ENCODE results near the gene STYXL1.
A peak's percentile ranks its signal among the peaks of the same experiment; 100 is the strongest.

STYXL1 gene

DNA sequence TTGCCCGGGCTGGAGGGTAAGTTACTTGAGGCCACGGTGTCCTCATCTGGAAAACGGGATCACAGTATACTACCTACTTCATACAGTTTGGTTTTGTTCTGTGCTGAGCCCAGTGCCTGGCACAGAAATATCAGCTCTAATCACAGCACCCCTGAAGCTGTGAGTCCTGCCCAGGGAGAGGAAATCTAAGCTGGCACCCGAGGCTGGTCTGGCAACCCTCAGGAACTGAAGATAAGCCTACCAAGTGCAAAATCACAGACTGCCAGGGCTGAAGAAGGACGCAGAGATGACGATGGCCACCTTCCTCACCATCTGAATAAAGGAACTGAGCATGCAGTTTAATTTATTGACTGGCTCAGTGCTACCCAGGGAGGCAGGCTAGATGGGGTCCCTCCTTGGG lies 45.7 kb downstream of the STYXL1 start:
- no peak for TF ChIP-seq CTCF (IDR thresholded peaks at IDR 0.05; ENCODE audit: insufficient read depth, low read length)
- TF ChIP-seq SPI1 (IDR thresholded peaks at IDR 0.05; ENCODE audit: borderline replicate concordance, low read depth) = no peak
- no peak for TF ChIP-seq REST (IDR thresholded peaks at IDR 0.05; ENCODE audit: insufficient replicate concordance, low read depth)
- TF ChIP-seq GABPA (IDR thresholded peaks at IDR 0.05; ENCODE audit: low read depth) = no peak
- TF ChIP-seq POLR2AphosphoS5 (IDR thresholded peaks at IDR 0.05; ENCODE audit: low read depth) = no peak
- no peak for DNase-seq (ENCODE audit: low read depth in 1 of 2, low spot score in 1 of 2)
- Histone ChIP-seq H3K4me3 (replicated peaks; ENCODE audit: insufficient read depth, low read length) (no peak overlapping the region), H3K27ac (replicated peaks) (no peak overlapping the region), H3K27me3 (ENCODE audit: insufficient read depth, poor library complexity, severe bottlenecking) (no peaks in the 10 kb centered on the region)

DNA sequence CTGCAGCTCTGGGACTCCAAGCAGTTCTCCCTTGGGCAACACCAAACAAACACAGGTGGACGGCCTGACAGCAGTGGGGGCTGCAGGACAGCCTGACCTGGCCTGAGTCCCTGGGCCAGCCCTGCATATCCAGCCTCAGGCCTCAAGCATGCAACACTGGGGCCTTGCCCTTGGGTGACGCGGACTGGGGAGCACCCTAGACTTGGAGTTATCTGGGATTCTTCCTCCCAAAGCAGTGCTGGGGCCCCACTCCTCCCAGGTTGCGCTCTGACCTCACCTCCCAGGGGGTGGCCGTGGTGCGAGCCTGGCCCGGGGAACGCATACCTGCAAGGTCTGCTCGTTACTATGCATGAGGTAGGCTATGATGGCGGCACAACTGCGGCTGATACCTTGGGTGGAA lies 47.2 kb downstream of the STYXL1 start:
- DNase-seq (ENCODE audit: low read depth in 1 of 2, low spot score in 1 of 2) = no peak
- H3K27me3 ChIP-seq (ENCODE audit: insufficient read depth, poor library complexity, severe bottlenecking) = no peaks in the 10 kb centered on the region
- H3K27ac ChIP-seq (replicated peaks) = no peak overlapping the region
- H3K4me3 ChIP-seq (replicated peaks; ENCODE audit: insufficient read depth, low read length) = no peak overlapping the region
- TF ChIP-seq CTCF (IDR thresholded peaks at IDR 0.05; ENCODE audit: insufficient read depth, low read length) (no peak), POLR2AphosphoS5 (IDR thresholded peaks at IDR 0.05; ENCODE audit: low read depth) (no peak), GABPA (IDR thresholded peaks at IDR 0.05; ENCODE audit: low read depth) (no peak), SPI1 (IDR thresholded peaks at IDR 0.05; ENCODE audit: borderline replicate concordance, low read depth) (no peak), REST (IDR thresholded peaks at IDR 0.05; ENCODE audit: insufficient replicate concordance, low read depth) (no peak)

DNA sequence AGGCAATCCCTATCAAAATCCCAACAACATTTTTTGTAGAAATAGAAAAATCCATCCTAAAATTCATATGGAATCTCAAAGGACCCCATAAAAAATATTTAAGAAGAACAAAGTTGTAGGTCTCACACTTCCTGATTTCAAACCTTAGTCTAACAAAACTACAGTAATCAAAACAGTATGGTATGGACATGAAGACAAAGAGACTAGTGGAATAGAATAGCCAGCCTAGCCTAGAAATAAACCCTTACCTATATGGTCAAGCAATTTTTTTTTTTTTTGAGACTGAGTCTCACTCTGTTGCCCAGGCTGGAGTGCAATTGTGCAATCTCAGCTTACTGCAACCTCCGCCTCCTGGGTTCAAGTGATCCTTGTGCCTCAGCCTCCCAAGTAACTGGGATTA lies 49.8 kb downstream of the STYXL1 start:
- no peaks in the 10 kb centered on the region for H3K27me3 ChIP-seq (ENCODE audit: insufficient read depth, poor library complexity, severe bottlenecking)
- no peak for TF ChIP-seq POLR2AphosphoS5 (IDR thresholded peaks at IDR 0.05; ENCODE audit: low read depth)
- TF ChIP-seq SPI1 (IDR thresholded peaks at IDR 0.05; ENCODE audit: borderline replicate concordance, low read depth) = no peak
- TF ChIP-seq CTCF (IDR thresholded peaks at IDR 0.05; ENCODE audit: insufficient read depth, low read length) = no peak
- no peak for TF ChIP-seq GABPA (IDR thresholded peaks at IDR 0.05; ENCODE audit: low read depth)
- no peak for TF ChIP-seq REST (IDR thresholded peaks at IDR 0.05; ENCODE audit: insufficient replicate concordance, low read depth)
- H3K4me3 ChIP-seq (replicated peaks; ENCODE audit: insufficient read depth, low read length) = no peak overlapping the region
- H3K27ac ChIP-seq (replicated peaks) = peak overlapping the region; percentile 54; the same call in 1 of the 2 replicates
- no peak for DNase-seq (ENCODE audit: low read depth in 1 of 2, low spot score in 1 of 2)
